Cardiac muscle cell (in vitro differentiated cells and primary cell): ENCODE results near the gene HOXB4. TPM values are rescaled to one million over a fixed set of nuclear protein-coding genes. Genes with fewer than 3 reads are reported as not detected.

Experiments
- DNase-seq, 2 donors: peaks; one replicate each; pipeline versions ENCODE4 v3.0.0 to v3.0.0-alpha.2; 2010 to 2017; ENCODE audit warnings: low read depth in 1 of 2, low spot score in 1 of 2
- H3K27ac ChIP-seq: fragments of 200-600 bp; sonication (generic); 2 replicates; pipeline ENCODE4 v1.5.1; 2016
- H3K27me3 ChIP-seq: fragments of 200-600 bp; sonication (generic); 2 replicates; pipeline ENCODE4 v1.6.0; 2016; ENCODE audit warnings: control low read depth
- H3K36me3 ChIP-seq: fragments of 200-600 bp; sonication (generic); 2 replicates; pipeline ENCODE4 v1.5.1; 2016; ENCODE audit warnings: control low read depth
- H3K4me1 ChIP-seq: fragments of 200-600 bp; sonication (generic); 2 replicates; pipeline ENCODE4 v1.8.1; 2017; ENCODE audit warnings: low read depth, mild to moderate bottlenecking, mixed run types
- H3K4me3 ChIP-seq: fragments of 200-600 bp; sonication (generic); 2 replicates; pipeline ENCODE4 v1.5.1; 2016; ENCODE audit warnings: mild to moderate bottlenecking
- H3K9me3 ChIP-seq: fragments of 200-600 bp; sonication (generic); 2 replicates; pipeline ENCODE4 v1.5.1; 2017; ENCODE audit warnings: low read depth, mild to moderate bottlenecking, control low read depth
- CTCF ChIP-seq: IDR thresholded peaks from 2 replicates; pipeline ENCODE4 v1.5.1; 2012; ENCODE audit warnings: low read depth, mild to moderate bottlenecking, low read length
- polyA plus RNA-seq: library from polyadenylated mRNA; unstranded; fragments of >200 nt; fragmentation: Nextera tagmentation; extraction: Ambion mirVana; gene quantifications from 2 replicates; pipeline ENCODE4 v1.2.1, GENCODE V29; 2016
- total RNA-seq: library from RNA; depleted of rRNA; stranded (reverse); fragments of >200 nt; gene quantifications from 2 replicates; pipeline ENCODE4 v1.2.3, GENCODE V29; 2016

HOXB4 gene
- total and polyA plus RNA-seq, 2 experiments from 2014 or later, result 5.4 to 12.5 TPM

- Histone ChIP-seq H3K36me3 (no peaks in the 10 kb centered on the region), H3K27me3 (peaks cover 100% of the 10 kb centered on the region), H3K9me3 (no peaks in the 10 kb centered on the region), H3K4me1 (peaks cover 34% of the 10 kb centered on the region), H3K27ac (no peak overlapping the region), H3K4me3 (no peak overlapping the region)
- TF ChIP-seq CTCF, result no peak
- DNase-seq, result no peak
These were observed 6.9 kb downstream of the HOXB4 start for GRCh38 chr17:48571024-48571818.

GRCh38 chr17:48570325-48571023 lies 7.7 kb downstream of the HOXB4 start:
- no peaks in the 10 kb centered on the region for H3K9me3 ChIP-seq
- DNase-seq, result no peak
- no peak for TF ChIP-seq CTCF
- H3K4me3 ChIP-seq, result no peak overlapping the region
- H3K27ac ChIP-seq, result no peak overlapping the region
- peaks cover 35% of the 10 kb centered on the region for H3K4me1 ChIP-seq
- no peaks in the 10 kb centered on the region for H3K36me3 ChIP-seq
- peaks cover 100% of the 10 kb centered on the region for H3K27me3 ChIP-seq

- Histone ChIP-seq H3K4me3 (no peak overlapping the region), H3K27me3 (peaks cover 100% of the 10 kb centered on the region), H3K9me3 (no peaks in the 10 kb centered on the region), H3K4me1 (peaks cover 42% of the 10 kb centered on the region), H3K36me3 (no peaks in the 10 kb centered on the region), H3K27ac (no peak overlapping the region)
- no peak for TF ChIP-seq CTCF
- no peak for DNase-seq
These were observed 8.4 kb downstream of the HOXB4 start for GRCh38 chr17:48569674-48570324.

- Histone ChIP-seq H3K27me3 (peaks cover 100% of the 10 kb centered on the region), H3K27ac (no peak overlapping the region), H3K36me3 (no peaks in the 10 kb centered on the region), H3K4me1 (peaks cover 46% of the 10 kb centered on the region), H3K9me3 (no peaks in the 10 kb centered on the region), H3K4me3 (peak overlapping the region; percentile 2)
- no peak for DNase-seq
- TF ChIP-seq CTCF, result no peak
These were observed 8.9 kb downstream of the HOXB4 start for GRCh38 chr17:48569240-48569582.

GRCh38 chr17:48568499-48569239 lies 9.5 kb downstream of the HOXB4 start:
- H3K27ac ChIP-seq, result no peak overlapping the region
- H3K4me1 ChIP-seq, result peaks cover 47% of the 10 kb centered on the region
- no peaks in the 10 kb centered on the region for H3K9me3 ChIP-seq
- TF ChIP-seq CTCF, result no peak
- H3K27me3 ChIP-seq, result peaks cover 100% of the 10 kb centered on the region
- H3K4me3 ChIP-seq, result peak overlapping the region; percentile 2
- no peak for DNase-seq
- H3K36me3 ChIP-seq, result no peaks in the 10 kb centered on the region
